ENCODE data around the gene VAX1.
"Not testable (repeated sequence)": the region's sequence is repeated elsewhere in the genome, so short reads cannot be mapped to it uniquely, and the experiment has no call there.

The VAX1 gene

GRCh38 chr10:117137031-117137910, 799 bp downstream of the VAX1 start:
- no peak for DNase-seq (ENCODE audit: low read depth, low spot score)
- H3K4me3 ChIP-seq (ENCODE audit: low read length), result no peak overlapping the region

- DNase-seq (ENCODE audit: low read depth, low spot score), result no peak
- no peak overlapping the region for H3K4me3 ChIP-seq (ENCODE audit: low read length)
Measured at GRCh38 chr10:117136391-117136975, 1.6 kb downstream of the VAX1 start.

GRCh38 chr10:117135480-117136140, 2.5 kb downstream of the VAX1 start:
- no peak overlapping the region for H3K4me3 ChIP-seq (ENCODE audit: low read length)
- no peak for DNase-seq (ENCODE audit: low read depth, low spot score)

GRCh38 chr10:117135026-117135372, 3.1 kb downstream of the VAX1 start:
- no peak for DNase-seq (ENCODE audit: low read depth, low spot score)
- H3K4me3 ChIP-seq (ENCODE audit: low read length), result no peak overlapping the region

GRCh38 chr10:117134306-117135025, 3.6 kb downstream of the VAX1 start:
- H3K4me3 ChIP-seq (ENCODE audit: low read length), result no peak overlapping the region
- DNase-seq (ENCODE audit: low read depth, low spot score), result no peak

GRCh38 chr10:117134056-117134305, 4.1 kb downstream of the VAX1 start:
- DNase-seq (ENCODE audit: low read depth, low spot score), result no peak
- H3K4me3 ChIP-seq (ENCODE audit: low read length), result no peak overlapping the region

- no peak for DNase-seq (ENCODE audit: low read depth, low spot score)
- no peak overlapping the region for H3K4me3 ChIP-seq (ENCODE audit: low read length)
Measured at GRCh38 chr10:117133273-117134055, 4.6 kb downstream of the VAX1 start.

GRCh38 chr10:117132751-117133231, 5.3 kb downstream of the VAX1 start:
- H3K4me3 ChIP-seq (ENCODE audit: low read length), result no peak overlapping the region
- no peak for DNase-seq (ENCODE audit: low read depth, low spot score)

- H3K4me3 ChIP-seq (ENCODE audit: low read length), result no peak overlapping the region
- no peak for DNase-seq (ENCODE audit: low read depth, low spot score)
Measured at GRCh38 chr10:117131376-117132327, 6.4 kb downstream of the VAX1 start.

- DNase-seq (ENCODE audit: low read depth, low spot score), result no peak
- no peak overlapping the region for H3K4me3 ChIP-seq (ENCODE audit: low read length)
Measured at GRCh38 chr10:117130862-117131375, 7.2 kb downstream of the VAX1 start.

- H3K4me3 ChIP-seq (ENCODE audit: low read length), result no peak overlapping the region
- DNase-seq (ENCODE audit: low read depth, low spot score), result no peak
Measured at GRCh38 chr10:117130346-117130745, 7.7 kb downstream of the VAX1 start.

- DNase-seq (ENCODE audit: low read depth, low spot score); H3K4me3 ChIP-seq (ENCODE audit: low read length): not testable (repeated sequence)
Measured at GRCh38 chr10:117126645-117127044, 11.4 kb downstream of the VAX1 start.

- H3K4me3 ChIP-seq (ENCODE audit: low read length), result no peak overlapping the region
- DNase-seq (ENCODE audit: low read depth, low spot score), result no peak
Measured at GRCh38 chr10:117126034-117126433, 12.0 kb downstream of the VAX1 start.

- DNase-seq (ENCODE audit: low read depth, low spot score), result peak; percentile 3
- no peak overlapping the region for H3K4me3 ChIP-seq (ENCODE audit: low read length)
Measured at GRCh38 chr10:117112220-117112619, 25.9 kb downstream of the VAX1 start.

- H3K4me3 ChIP-seq (ENCODE audit: low read length), result no peak overlapping the region
- DNase-seq (ENCODE audit: low read depth, low spot score), result no peak
Measured at GRCh38 chr10:117107238-117107637, 30.8 kb downstream of the VAX1 start.

- no peak for DNase-seq (ENCODE audit: low read depth, low spot score)
- no peak overlapping the region for H3K4me3 ChIP-seq (ENCODE audit: low read length)
Measured at GRCh38 chr10:117096599-117097201, 41.4 kb downstream of the VAX1 start.

GRCh38 chr10:117094856-117095255, 43.2 kb downstream of the VAX1 start:
- DNase-seq (ENCODE audit: low read depth, low spot score), result no peak
- H3K4me3 ChIP-seq (ENCODE audit: low read length), result no peak overlapping the region
